Subcutaneous adipose tissue (tissue), 4 donors: ENCODE measurements around the gene DOCK2. TPM values are rescaled to one million over a fixed set of nuclear protein-coding genes. Genes with fewer than 3 reads are reported as not detected.

Experiments
- CTCF ChIP-seq: fragments of 450-650 bp; IDR thresholded peaks from one replicate; pipeline ENCODE4 v1.5.1; 2016; ENCODE audit warnings: low read depth, mild to moderate bottlenecking, control low read depth, antibody characterized with exemption, moderate library complexity
- total RNA-seq, 4 donors: library from RNA; depleted of rRNA; stranded (reverse); fragments of >200 nt; gene quantifications; one replicate each; pipeline ENCODE4 v1.1.0, GENCODE V29; 2016

DOCK2 gene
- total RNA-seq, 4 donors from 2014 or later = 23.9 to 101 (median 51.1) TPM

DNA sequence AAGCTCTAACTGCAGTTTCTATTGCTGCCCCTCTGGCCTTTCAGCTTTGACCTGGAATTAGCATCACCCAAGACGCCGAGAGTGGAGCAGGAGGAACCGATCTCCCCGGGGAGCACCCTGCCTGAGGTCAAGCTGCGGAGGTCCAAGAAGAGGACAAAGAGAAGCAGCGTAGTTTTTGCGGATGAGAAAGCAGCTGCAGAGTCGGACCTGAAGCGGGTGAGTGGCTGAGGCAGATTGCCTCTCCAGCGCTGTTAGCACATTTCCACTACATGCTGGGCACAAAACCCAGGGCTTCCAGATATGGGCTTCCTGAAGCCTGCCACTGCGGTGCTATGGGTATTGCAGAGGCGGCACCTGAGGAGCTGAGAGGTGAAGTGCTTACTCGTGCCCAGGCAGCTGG is 441.9 kb downstream of the DOCK2 start:
- no peak for TF ChIP-seq CTCF

DNA sequence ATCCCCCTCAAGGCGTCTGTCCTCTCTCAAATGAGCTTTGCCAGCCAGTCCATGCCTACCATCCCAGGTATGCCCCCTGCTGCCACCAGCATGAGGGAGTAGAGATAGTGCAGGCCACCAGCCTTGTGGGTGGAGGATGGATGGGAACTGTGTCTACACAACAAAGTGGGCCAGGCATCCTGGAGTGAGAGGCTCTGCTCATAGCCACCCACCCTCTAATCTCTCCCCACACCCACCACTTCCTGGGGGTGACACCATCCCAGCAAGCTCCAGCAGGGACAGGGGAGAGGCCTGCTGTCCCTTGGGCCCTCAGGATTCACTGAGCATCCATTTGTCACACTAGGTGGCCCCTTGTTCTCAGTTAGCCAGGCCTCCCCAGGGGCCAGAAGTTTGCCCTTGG is 443.1 kb downstream of the DOCK2 start:
- no peak for TF ChIP-seq CTCF

- TF ChIP-seq CTCF = no peak
Measured at GRCh38 chr5:170080786-170081445, 443.8 kb downstream of the DOCK2 start.

- no peak for TF ChIP-seq CTCF
Measured at GRCh38 chr5:170081616-170082015, 444.5 kb downstream of the DOCK2 start.

GRCh38 chr5:170082701-170083100 is 445.6 kb downstream of the DOCK2 start:
- TF ChIP-seq CTCF = no peak

GRCh38 chr5:170087168-170087817 is 450.2 kb downstream of the DOCK2 start:
- no peak for TF ChIP-seq CTCF

- TF ChIP-seq CTCF = no peak
Measured at GRCh38 chr5:170092455-170093101, 455.5 kb downstream of the DOCK2 start.
